Subcutaneous adipose tissue (tissue), 4 donors: ENCODE data around the gene TEX11. TPM values are rescaled to one million over a fixed set of nuclear protein-coding genes. Genes with fewer than 3 reads are reported as not detected.

Experiments used
- total RNA-seq, 4 donors: library from RNA; depleted of rRNA; stranded (reverse); fragments of >200 nt; gene quantifications; one replicate each; pipeline ENCODE4 v1.1.0, GENCODE V29; 2016
- TF ChIP-seq, protein P1 (sequence below): fragments of 450-650 bp; IDR thresholded peaks from one replicate; pipeline ENCODE4 v1.5.1; 2016; ENCODE audit warnings: low read depth, mild to moderate bottlenecking, control low read depth, antibody characterized with exemption, moderate library complexity

The TEX11 gene
- total RNA-seq, 4 donors from 2014 or later, result not detected

DNA sequence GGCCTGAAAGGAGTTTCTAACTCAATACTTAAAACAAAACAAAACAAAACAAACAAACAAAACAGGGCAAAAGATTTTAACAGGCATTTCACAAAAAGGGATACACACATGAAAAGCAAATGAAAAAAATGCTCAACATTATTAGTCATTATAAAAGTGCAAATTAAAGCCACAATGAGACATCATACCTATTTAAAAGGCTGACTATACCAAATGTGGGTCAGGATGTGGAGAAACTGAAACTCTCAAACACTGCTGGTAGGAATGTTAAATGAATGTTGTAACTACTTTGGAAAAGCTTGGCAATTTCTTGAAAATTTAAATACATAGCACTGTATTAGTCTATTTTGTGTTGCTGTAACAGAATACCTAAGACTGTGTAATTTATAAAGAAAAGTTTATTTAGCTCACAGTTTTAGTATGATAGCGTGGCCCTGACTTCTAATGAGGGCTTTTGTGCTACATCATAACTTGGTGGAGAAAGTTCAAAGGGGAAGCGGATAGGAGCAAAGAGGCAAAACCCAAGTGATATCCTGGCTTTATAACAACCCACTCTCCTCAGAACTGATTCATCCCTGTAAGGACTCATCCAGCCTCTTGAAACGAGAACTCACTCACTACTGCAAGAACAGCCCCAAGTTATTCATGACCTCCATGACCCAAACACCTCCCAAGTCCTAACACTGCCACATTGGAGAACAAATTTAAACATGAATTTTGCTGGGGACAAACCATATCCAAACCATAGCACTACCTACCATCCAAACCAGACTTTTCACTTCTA lies 214.0 kb downstream of the TEX11 start:
- TF ChIP-seq, protein P1, sequence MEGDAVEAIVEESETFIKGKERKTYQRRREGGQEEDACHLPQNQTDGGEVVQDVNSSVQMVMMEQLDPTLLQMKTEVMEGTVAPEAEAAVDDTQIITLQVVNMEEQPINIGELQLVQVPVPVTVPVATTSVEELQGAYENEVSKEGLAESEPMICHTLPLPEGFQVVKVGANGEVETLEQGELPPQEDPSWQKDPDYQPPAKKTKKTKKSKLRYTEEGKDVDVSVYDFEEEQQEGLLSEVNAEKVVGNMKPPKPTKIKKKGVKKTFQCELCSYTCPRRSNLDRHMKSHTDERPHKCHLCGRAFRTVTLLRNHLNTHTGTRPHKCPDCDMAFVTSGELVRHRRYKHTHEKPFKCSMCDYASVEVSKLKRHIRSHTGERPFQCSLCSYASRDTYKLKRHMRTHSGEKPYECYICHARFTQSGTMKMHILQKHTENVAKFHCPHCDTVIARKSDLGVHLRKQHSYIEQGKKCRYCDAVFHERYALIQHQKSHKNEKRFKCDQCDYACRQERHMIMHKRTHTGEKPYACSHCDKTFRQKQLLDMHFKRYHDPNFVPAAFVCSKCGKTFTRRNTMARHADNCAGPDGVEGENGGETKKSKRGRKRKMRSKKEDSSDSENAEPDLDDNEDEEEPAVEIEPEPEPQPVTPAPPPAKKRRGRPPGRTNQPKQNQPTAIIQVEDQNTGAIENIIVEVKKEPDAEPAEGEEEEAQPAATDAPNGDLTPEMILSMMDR, result no peak

DNA sequence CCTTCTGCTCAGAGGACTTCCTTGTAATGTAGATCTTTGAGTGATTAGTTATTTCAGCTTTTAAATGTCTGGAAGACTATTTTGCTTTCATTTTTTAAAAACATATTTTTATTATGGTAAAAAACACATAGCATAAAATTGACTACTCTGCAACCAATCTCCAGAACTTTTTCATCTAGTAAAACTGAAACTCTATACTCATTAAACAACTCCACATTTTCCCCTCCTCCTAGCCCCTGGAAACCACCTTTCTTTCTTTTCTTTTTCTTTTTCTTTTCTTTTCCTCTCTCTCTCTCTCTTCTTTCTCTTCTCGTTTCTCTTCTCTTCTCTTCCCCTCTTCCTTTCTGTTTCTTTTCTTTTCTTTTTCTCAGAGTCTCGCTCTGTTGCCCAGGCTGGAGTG lies 233.2 kb downstream of the TEX11 start:
- TF ChIP-seq, protein P1, result no peak

DNA sequence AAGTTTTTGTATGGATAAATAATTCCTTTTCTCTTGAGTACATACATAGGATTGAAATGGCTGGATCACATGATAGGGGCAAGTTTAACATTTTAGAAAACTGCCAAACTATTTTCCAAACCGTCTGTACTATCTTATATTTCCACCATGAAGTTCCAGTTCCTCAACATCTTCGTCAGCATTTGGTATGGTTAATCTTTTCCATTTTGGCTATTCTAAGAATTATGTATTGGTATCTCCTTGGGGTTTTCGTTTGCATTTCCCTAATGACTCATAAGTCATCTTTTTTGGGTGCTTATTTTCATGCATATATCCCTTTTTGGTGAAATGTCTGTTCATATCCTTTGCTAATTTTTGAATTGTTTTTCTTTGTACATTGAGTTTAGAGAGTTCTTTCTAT lies 236.2 kb downstream of the TEX11 start:
- TF ChIP-seq, protein P1, result no peak

DNA sequence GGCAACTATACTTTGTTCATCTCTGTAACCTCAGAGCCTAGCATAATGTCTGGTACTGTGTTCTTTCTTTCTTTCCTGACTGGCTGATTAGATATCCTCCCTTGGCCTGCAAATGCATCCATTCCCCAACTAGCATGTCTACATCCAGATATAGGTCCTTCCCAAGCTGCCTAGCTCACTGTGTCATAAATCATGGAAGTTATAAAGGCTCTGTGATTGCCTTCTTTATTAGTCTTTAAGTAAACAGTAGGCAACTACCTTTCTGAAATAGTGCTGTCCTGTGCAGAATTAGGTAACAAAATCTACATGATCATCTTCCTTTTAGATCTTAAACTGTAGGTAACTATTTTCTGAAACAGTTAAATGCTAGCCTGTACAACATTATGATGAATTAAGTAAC lies 239.4 kb downstream of the TEX11 start:
- TF ChIP-seq, protein P1, result no peak

DNA sequence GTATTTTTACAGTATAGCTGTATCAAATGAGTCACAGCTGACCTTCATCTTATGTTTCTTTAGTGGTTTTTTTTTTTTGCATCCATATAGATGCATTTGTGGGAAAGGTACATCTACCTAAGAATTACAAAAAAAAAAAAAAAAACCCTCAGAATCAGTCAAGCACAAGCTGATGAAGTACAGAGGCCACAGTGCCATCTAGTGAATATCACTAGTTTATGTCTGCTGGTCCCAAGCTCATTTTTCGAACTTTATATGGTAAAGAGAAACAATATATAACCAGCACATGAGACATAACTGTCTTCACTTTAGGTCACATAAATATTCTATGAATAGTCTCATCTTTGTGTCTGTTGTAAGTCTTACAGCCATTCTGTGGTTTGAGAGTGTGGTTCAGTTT lies 243.8 kb downstream of the TEX11 start:
- TF ChIP-seq, protein P1, result no peak

DNA sequence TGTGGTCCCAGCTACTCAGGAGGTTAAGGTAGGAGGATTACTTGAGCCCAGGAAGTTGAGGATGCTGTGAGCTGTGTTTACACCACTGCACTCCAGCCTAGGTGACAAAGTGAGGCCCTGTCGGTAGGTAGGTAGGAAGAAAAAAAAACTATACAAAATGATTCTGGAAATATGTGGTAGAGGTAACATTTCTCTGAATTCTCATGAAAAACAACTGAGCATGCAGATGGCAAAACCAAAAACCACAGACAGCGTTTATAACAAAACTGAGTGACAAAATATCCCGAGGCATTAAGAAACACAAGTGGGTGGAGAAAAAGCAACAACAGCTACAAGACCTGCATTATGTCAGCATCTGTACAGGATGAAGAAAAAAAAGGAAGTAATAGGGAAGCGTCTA lies 252.2 kb downstream of the TEX11 start:
- TF ChIP-seq, protein P1, result no peak

DNA sequence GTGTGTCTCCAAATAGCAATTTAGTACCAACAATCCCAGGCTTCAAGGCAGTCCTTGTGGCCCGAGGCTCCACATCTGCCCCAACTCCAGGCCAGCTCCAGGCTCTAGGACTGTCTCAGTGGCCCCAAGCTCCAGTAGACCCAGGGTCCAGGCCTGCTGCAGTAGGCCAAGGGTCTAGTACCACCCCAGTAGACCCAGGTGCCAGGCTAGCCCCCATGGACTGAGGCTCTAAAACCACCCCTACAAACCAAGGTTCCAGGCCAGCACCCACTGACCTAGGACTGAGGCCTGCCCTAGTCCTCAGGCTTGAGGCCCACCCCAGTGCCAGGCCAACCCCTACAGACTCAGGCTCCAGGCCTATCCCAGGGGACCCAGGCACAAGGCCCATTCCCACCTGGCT lies 272.3 kb downstream of the TEX11 start:
- TF ChIP-seq, protein P1, result no peak
